Measurements from ENCODE around the gene RIC3.

GRCh38 chr11:8086001-8086479 lies 82.8 kb downstream of the RIC3 start:
- TF ChIP-seq CTCF (IDR thresholded peaks at IDR 0.05): no peak
- TF ChIP-seq EP300 (IDR thresholded peaks at IDR 0.05): no peak
- TF ChIP-seq POLR2A (IDR thresholded peaks at IDR 0.05): no peak

Data from tibial nerve (tissue), 4 donors.